Dendritic cell treated with granulocyte-macrophage colony-stimulating factor and Interleukin-4, amounts not matched to agents 40 ng/mL and 50 ng/mL, for 4 days (primary cell): ENCODE data around the gene DPT.

Experiments
- H3K27ac Mint-ChIP-seq: one replicate; pipeline ENCODE4 v1.8.0; 2022; ENCODE audit warnings: mild to moderate bottlenecking, mixed read lengths
- H3K27me3 Mint-ChIP-seq: one replicate; pipeline ENCODE4 v1.8.0; 2022; ENCODE audit warnings: mild to moderate bottlenecking, mixed read lengths
- H3K36me3 Mint-ChIP-seq: one replicate; pipeline ENCODE4 v1.8.0; 2022; ENCODE audit warnings: low read depth, mixed read lengths
- H3K4me1 Mint-ChIP-seq: one replicate; pipeline ENCODE4 v1.8.0; 2022; ENCODE audit warnings: low read depth, mixed read lengths
- H3K4me3 Mint-ChIP-seq: one replicate; pipeline ENCODE4 v1.8.0; 2022; ENCODE audit warnings: mild to moderate bottlenecking, moderate library complexity, mixed read lengths
- H3K9me3 Mint-ChIP-seq: one replicate; pipeline ENCODE4 v1.8.0; 2022; ENCODE audit warnings: mixed read lengths
- intact Hi-C: fragments of 100-400 bp; cut with micrococcal nuclease; formaldehyde crosslinking; loops from one replicate; pipeline ENCODE4 v1.15.0; 2022

The DPT gene

GRCh38 chr1:168755800-168756418, 26.9 kb upstream of the DPT start:
- H3K36me3 Mint-ChIP-seq: no peaks in the 10 kb centered on the region
- H3K4me3 Mint-ChIP-seq: no peak overlapping the region
- H3K27ac Mint-ChIP-seq: no peak overlapping the region
- intact Hi-C loops: no loop called here
- no peaks in the 10 kb centered on the region for H3K4me1 Mint-ChIP-seq
- H3K27me3 Mint-ChIP-seq: no peaks in the 10 kb centered on the region
- H3K9me3 Mint-ChIP-seq: no peaks in the 10 kb centered on the region

DNA sequence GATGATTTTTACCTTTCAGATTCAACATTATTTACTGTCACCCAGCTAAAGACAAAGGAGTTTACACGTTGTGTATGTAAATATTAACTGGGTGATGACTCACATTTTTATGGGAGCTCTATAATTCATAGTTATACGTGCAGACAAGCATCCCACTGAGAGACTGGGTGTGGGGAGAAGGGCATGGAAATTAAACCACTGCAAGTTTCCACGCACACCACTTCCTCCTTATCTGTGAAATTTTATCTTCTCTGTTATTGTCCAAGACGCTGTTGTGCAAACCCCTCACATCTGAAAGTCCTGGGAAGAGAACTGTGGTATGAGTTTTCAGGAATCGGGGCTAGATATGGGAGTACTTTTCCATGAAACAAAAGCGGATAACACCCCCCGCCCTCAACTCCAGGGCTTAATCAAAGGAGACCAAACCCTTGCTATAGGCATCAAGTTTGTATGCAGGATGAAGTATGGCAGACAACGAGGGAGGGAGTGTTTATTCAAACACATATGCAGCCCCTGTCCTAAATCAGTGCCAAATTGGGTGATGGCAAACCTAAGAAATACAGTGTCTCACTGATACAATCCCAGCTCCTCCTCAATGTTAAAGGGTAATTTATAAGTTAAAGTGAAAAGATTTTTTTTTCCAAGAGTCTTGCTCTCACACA, 23.3 kb upstream of the DPT start:
- intact Hi-C loops: no loop called here
- H3K4me3 Mint-ChIP-seq: no peak overlapping the region
- no peaks in the 10 kb centered on the region for H3K4me1 Mint-ChIP-seq
- no peaks in the 10 kb centered on the region for H3K9me3 Mint-ChIP-seq
- peaks cover 1% of the 10 kb centered on the region for H3K27me3 Mint-ChIP-seq
- H3K36me3 Mint-ChIP-seq: no peaks in the 10 kb centered on the region
- no peak overlapping the region for H3K27ac Mint-ChIP-seq

DNA sequence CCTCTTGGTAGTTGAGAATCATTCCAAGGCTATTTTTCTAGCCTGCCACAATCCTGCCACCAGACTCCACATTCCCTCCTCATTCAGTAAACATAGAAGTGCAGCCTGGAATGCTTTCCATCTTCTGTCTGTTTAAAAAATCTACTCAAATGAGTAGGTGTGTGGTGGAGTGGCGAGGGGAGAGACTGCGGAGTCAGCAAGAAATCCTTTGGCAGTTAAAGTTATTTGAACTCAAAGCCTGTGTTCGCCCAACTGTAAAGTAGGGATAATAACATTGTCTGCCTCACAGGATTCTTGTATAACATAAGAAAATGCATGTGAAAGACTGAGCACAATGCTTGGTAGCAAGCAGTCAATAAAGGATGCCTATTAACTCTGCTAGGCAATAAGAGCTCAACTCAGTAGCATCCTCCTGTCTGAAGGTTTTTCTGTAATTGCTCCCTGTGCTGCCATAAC, 22.2 kb upstream of the DPT start:
- Mint-ChIP-seq H3K27me3 (peaks cover 1% of the 10 kb centered on the region), H3K4me1 (no peaks in the 10 kb centered on the region), H3K36me3 (no peaks in the 10 kb centered on the region), H3K9me3 (no peaks in the 10 kb centered on the region), H3K27ac (no peak overlapping the region), H3K4me3 (no peak overlapping the region)
- intact Hi-C loops: no loop called here

DNA sequence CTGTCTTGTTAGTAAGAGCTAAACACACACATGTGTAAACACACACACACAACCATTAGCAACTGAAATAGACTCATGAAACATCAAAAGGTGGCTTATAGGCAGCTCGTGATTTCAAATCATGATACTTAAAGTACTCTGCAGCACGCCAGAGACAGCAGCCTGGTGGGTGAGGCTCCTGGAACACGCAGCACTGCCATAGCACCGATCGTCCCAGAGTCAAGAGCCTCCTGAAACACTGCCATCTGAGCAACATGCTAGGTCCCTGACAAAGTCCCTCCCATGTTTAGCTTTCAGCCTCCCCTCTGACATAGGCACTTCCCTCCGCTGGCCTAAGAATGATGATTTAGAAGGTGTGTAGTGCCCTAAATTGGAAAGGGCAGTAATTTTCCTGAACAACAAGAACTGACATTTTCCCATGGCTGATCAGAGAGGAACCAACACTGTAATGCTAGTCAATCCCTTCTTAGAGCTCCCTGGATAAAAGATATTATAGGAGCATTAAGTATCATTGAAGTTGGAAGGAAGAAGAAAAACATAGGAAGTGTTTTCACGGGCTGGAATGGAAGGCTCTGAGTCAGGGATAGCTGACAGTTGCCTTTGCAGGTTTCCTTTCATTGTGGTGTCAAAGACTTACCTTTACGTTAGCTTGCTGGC, 14.1 kb upstream of the DPT start:
- no peaks in the 10 kb centered on the region for H3K27me3 Mint-ChIP-seq
- H3K4me3 Mint-ChIP-seq: no peak overlapping the region
- H3K27ac Mint-ChIP-seq: no peak overlapping the region
- no peaks in the 10 kb centered on the region for H3K9me3 Mint-ChIP-seq
- no peaks in the 10 kb centered on the region for H3K36me3 Mint-ChIP-seq
- intact Hi-C loops: no loop called here
- no peaks in the 10 kb centered on the region for H3K4me1 Mint-ChIP-seq

DNA sequence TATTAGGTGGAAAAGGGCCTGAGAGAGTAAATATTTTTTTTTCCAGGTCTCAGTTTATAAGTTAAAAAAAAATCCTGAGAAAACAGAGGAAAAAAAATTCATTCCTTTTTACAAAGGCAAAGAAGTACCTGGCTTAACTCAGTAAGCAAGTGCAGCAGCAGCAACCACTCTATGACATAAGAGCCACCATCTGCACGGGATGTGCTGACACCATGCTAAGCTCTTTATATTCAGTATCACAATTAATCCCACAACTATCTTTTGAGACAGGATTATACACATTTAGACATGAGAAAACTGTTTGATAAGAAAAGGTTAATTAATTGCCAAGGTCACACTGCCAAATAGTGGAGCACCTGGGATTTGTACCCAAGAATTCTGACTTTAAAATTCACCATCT, 13.4 kb upstream of the DPT start:
- Mint-ChIP-seq H3K27me3 (no peaks in the 10 kb centered on the region), H3K36me3 (no peaks in the 10 kb centered on the region), H3K9me3 (no peaks in the 10 kb centered on the region), H3K4me3 (no peak overlapping the region), H3K27ac (no peak overlapping the region), H3K4me1 (no peaks in the 10 kb centered on the region)
- intact Hi-C loops: no loop called here

DNA sequence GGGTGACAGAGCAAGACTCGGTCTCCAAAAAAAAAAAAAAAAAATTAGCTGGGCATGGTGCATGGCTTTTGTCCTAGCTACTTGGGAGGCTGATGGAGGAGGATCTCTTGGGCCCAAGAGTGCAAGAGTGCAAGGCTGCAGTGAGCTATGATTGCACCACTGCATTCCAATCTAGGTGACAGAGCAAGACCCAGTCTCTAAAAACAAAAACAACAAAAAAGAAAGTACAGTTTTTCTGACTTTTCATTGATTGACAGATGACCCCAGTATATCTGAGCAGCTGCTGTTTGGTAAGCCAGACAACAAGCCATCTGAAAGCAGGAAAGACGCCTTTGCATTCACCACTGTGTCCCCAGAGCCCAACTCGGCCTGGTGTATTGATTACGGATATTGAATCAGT, 10.9 kb upstream of the DPT start:
- Mint-ChIP-seq H3K27me3 (no peaks in the 10 kb centered on the region), H3K9me3 (no peaks in the 10 kb centered on the region), H3K36me3 (no peaks in the 10 kb centered on the region), H3K4me1 (no peaks in the 10 kb centered on the region), H3K27ac (no peak overlapping the region), H3K4me3 (no peak overlapping the region)
- intact Hi-C loops: no loop called here

DNA sequence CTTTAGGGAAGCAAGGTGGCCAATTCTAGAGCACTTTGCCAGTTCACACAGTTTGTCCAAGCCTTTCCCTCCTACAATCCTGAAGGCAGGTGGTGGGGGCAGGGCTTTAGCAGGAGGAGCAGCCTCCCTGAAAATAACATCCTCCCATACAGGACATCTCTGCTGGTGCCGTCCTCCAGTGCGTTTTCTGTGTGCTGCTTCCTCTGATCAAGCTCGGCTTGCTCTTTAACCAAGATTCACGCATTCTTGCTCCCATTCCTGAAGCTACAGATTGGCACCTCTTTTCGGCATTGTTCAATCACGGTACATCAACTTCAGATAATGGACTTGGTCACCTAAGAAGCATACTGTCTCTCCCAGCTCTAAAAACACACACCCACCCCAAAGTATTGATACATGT, 7.5 kb upstream of the DPT start:
- intact Hi-C loops: no loop called here
- H3K36me3 Mint-ChIP-seq: no peaks in the 10 kb centered on the region
- no peaks in the 10 kb centered on the region for H3K4me1 Mint-ChIP-seq

DNA sequence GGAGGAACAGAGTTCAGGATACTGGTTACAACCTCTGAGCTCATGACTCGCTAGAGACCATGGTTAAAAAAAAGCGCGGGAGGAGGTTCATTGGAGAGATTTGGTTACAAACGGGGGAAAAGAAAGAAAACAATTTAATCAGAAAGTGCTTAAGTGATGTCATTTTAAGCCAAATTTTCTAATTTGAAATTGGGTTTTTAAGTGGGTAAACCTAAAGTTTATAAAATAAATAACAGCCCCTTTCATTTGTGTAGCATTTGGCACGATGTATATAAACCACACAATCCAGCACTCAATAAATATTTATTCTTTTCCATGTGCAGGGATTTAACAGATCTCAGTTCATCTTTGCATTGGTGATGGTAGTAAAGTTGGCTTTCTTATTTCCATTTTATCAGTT, 7.0 kb upstream of the DPT start:
- Mint-ChIP-seq H3K27me3 (no peaks in the 10 kb centered on the region), H3K4me1 (no peaks in the 10 kb centered on the region), H3K9me3 (no peaks in the 10 kb centered on the region), H3K4me3 (no peak overlapping the region), H3K36me3 (no peaks in the 10 kb centered on the region), H3K27ac (no peak overlapping the region)
- intact Hi-C loops: no loop called here

More for the DNA sequence above, 7.5 kb upstream of the DPT start:
- no peak overlapping the region for H3K4me3 Mint-ChIP-seq
- H3K9me3 Mint-ChIP-seq: no peaks in the 10 kb centered on the region
- H3K27me3 Mint-ChIP-seq: no peaks in the 10 kb centered on the region
- no peak overlapping the region for H3K27ac Mint-ChIP-seq

- intact Hi-C loops: no loop called here
- H3K27ac Mint-ChIP-seq: no peak overlapping the region
These were observed 5.9 kb upstream of the DPT start for GRCh38 chr1:168734946-168735345.

DNA sequence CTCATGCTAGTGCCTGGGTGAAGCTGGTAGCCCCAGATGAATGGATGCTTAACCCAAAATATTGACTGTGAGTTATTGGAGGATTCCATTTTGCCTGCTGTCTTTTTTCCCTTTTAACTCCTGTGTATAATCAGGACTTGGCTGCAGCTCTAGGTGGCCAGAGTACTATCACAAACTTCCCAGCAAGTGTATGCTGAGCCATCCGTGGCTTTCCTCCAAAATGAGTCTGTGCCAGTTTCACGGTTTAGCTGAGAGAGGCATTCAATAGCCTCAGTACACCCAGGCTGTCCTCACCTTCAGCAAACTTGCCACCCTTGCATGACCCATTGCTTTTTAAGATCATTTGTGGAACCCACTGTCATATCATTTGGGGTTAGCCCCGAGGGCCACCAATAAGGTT, 5.3 kb upstream of the DPT start:
- Mint-ChIP-seq H3K9me3 (no peaks in the 10 kb centered on the region), H3K36me3 (no peaks in the 10 kb centered on the region), H3K4me3 (no peak overlapping the region), H3K27me3 (no peaks in the 10 kb centered on the region), H3K4me1 (no peaks in the 10 kb centered on the region), H3K27ac (no peak overlapping the region)
- intact Hi-C loops: no loop called here

More at GRCh38 chr1:168734946-168735345, 5.9 kb upstream of the DPT start:
- Mint-ChIP-seq H3K4me3 (no peak overlapping the region), H3K27me3 (no peaks in the 10 kb centered on the region), H3K4me1 (no peaks in the 10 kb centered on the region), H3K9me3 (no peaks in the 10 kb centered on the region), H3K36me3 (no peaks in the 10 kb centered on the region)

DNA sequence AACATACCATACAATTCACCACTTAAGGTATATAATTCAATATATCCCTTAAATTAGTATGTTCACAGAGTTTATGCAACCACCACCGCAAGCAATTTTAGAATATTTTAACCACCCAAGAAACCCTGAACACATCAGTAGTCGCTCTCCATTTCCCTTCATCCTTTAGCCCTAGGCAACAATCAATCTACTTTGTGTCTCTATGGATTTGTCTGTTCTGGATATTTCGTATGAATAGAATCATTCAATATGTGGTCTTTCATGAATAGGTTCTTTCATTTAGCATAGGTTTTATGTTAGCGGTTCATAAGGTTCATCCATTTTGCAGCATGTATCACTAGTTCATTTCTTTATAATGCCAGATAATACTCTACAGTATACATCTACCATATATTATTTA, 4.2 kb upstream of the DPT start:
- H3K4me1 Mint-ChIP-seq: no peaks in the 10 kb centered on the region
- no peaks in the 10 kb centered on the region for H3K27me3 Mint-ChIP-seq
- no peak overlapping the region for H3K27ac Mint-ChIP-seq
- intact Hi-C loops: no loop called here
- no peak overlapping the region for H3K4me3 Mint-ChIP-seq
- H3K36me3 Mint-ChIP-seq: no peaks in the 10 kb centered on the region
- no peaks in the 10 kb centered on the region for H3K9me3 Mint-ChIP-seq

- Mint-ChIP-seq H3K27me3 (no peaks in the 10 kb centered on the region), H3K4me1 (no peaks in the 10 kb centered on the region), H3K4me3 (no peak overlapping the region), H3K36me3 (no peaks in the 10 kb centered on the region), H3K9me3 (no peaks in the 10 kb centered on the region), H3K27ac (no peak overlapping the region)
- intact Hi-C loops: no loop called here
These were observed 3.7 kb upstream of the DPT start for GRCh38 chr1:168732736-168733135.

DNA sequence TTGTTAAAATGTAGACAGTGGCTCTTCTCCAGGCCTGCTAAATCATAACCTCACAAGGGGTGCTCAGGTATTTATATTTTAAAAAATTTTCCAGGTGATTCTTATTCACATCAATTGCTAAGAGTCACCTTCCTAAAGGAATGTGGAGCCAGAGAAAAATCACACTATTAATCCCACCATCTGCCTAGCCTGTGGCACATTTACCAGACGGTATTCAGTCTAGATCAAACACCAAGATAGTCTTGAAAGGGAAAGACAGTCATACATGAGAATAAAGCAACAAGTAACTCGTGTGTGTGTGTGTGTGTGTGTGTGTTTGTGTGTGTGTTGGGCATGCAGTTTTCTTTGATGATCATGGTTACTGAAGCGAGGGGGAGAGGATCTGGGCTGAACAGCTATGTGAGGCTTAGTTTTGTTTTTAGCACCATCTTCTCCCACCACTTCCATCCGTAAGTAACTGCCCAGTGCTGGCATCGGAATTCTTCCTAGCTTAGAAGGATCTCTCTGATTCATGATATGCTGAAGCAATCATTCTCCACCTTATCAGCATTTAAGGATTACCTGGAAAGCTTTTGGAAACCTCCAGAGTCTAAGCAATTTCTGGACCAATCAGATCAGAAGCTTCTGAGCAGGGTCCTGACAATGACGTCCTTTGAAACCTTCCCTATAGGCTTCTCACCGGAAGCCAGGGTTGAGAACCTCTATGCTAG, 2.4 kb upstream of the DPT start:
- Mint-ChIP-seq H3K36me3 (no peaks in the 10 kb centered on the region), H3K4me1 (no peaks in the 10 kb centered on the region), H3K9me3 (no peaks in the 10 kb centered on the region), H3K4me3 (no peak overlapping the region), H3K27ac (no peak overlapping the region), H3K27me3 (no peaks in the 10 kb centered on the region)
- intact Hi-C loops: no loop called here

- H3K4me1 Mint-ChIP-seq: no peaks in the 10 kb centered on the region
- H3K27ac Mint-ChIP-seq: no peak overlapping the region
- H3K4me3 Mint-ChIP-seq: no peak overlapping the region
- H3K9me3 Mint-ChIP-seq: no peaks in the 10 kb centered on the region
- intact Hi-C loops: no loop called here
- H3K27me3 Mint-ChIP-seq: no peaks in the 10 kb centered on the region
- no peaks in the 10 kb centered on the region for H3K36me3 Mint-ChIP-seq
These were observed 398 bp upstream of the DPT start for GRCh38 chr1:168729405-168729802.
